GM13976 (cell line): Measurements from ENCODE around the gene DCXR.

Experiments used
- DNase-seq: peaks from one replicate; pipeline ENCODE4 v3.0.0; 2012; ENCODE audit warnings: low spot score
- in situ Hi-C: fragments of 300-500 bp; cut with MboI; formaldehyde crosslinking; loops from one replicate; pipeline ENCODE4 v1.12.0; 2022; ENCODE audit warnings: low sequenced_read_pairs, mixed read lengths, inconsistent platforms; ENCODE audit not compliant: unreplicated experiment
- TF ChIP-seq, protein P1 (sequence below): IDR thresholded peaks from 2 replicates; pipeline ENCODE4 v1.5.1; 2012; ENCODE audit warnings: borderline replicate concordance, mild to moderate bottlenecking; ENCODE audit not compliant: insufficient read depth; ENCODE audit errors: extremely low read depth, missing control alignments, control extremely low read depth

DCXR gene

DNA sequence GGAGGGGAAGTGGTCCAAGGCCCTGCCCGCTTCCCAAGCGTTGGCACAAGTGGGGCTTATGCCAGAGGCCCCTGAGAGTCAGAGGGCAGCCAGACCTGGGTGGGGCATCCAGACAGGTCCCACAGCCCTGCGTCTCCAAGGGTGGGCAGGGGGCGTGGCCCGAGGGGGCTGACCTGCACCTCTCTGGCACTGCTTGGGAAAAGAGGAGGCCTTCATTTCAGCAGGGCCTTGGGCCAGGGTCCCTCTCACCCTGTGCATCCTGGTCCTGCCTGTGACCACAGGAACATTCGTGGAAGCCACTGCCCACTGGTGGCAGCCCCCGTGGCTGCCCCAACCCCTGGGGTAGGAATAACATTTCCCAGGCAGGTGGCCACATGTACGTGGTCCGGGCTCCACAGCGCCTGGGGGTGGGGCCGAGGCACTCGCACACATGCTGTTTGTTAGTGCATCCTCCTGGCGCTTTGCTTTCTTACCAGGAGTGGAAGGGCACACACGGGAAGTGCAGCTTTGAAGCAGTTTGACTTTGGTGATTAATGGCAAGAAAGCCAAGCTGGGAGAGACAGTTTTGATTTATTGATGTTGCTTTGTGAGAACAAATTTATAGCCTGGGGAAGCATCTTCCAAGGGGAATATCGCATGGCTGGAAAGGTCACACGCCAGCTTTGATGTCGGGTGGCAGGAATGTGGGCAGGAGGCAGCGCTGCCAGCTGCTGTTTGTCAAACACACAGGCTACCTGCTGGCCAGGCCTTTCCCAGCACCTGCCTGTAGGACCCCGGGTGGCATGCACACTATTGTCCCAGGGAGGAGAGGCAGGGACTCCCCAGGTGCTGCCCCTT, 19.1 kb downstream of the DCXR start:
- TF ChIP-seq, protein P1, sequence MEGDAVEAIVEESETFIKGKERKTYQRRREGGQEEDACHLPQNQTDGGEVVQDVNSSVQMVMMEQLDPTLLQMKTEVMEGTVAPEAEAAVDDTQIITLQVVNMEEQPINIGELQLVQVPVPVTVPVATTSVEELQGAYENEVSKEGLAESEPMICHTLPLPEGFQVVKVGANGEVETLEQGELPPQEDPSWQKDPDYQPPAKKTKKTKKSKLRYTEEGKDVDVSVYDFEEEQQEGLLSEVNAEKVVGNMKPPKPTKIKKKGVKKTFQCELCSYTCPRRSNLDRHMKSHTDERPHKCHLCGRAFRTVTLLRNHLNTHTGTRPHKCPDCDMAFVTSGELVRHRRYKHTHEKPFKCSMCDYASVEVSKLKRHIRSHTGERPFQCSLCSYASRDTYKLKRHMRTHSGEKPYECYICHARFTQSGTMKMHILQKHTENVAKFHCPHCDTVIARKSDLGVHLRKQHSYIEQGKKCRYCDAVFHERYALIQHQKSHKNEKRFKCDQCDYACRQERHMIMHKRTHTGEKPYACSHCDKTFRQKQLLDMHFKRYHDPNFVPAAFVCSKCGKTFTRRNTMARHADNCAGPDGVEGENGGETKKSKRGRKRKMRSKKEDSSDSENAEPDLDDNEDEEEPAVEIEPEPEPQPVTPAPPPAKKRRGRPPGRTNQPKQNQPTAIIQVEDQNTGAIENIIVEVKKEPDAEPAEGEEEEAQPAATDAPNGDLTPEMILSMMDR: no peak
- no peak for DNase-seq
- in situ Hi-C loops: no loop called here

DNA sequence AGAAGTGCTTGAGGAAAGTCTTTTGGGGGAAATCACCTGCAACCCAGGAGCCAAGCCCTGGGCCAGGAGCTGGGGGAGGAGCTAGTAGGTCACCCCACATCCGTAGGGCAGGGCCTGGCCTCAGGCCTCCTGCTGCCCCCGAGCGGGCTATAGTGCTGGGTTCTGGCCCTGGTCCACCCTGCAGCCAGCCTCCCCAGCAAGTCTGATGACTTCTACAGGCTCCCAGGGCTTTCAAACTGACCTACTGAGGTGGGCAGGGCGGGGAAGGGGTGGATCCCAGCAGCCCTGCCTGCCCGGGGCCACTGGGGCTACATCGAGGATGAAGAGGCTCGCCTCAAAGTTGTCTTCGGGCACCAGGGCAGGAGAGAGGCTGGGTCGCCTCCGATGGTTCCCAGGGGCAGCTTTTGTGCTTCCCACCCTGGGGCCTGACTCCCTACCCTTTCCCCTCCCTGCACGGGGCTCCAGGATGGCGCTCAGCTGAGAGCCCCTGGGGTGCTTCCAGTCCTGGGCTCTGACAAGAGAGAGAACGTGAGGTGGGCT, 19.8 kb downstream of the DCXR start:
- TF ChIP-seq, protein P1: no peak
- no peak for DNase-seq
- in situ Hi-C loops: no loop called here

DNA sequence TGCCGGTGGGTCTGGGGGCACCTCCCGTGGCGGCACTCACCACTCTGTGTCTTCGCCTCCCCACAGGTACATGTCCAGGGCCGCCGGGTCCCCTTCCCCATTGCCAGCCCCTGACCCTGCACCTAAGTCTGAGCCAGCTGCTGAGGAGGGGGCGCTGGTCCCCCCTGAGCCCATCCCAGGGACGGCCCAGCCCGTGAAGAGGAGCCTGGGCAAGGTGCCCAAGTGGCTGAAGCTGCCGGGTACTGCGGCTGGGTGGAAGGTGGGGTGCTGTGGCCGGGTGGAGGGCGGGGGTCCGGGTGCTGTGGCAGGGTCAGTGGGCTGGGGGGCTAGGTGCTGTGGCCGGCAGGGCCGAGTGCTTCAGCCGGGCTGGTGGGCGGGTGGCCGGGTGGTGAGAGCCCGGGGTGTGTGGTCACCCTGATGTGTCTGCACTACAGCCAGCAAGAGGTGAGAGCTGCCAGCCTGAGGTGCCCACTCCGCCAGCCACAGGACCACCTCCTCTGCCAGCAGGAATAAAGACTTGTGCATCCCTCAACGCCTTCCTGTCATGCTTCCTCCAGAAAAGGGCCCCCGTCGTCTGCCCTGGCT, 20.5 kb downstream of the DCXR start:
- TF ChIP-seq, protein P1: no peak
- DNase-seq: no peak
- in situ Hi-C loops: no loop called here

DNA sequence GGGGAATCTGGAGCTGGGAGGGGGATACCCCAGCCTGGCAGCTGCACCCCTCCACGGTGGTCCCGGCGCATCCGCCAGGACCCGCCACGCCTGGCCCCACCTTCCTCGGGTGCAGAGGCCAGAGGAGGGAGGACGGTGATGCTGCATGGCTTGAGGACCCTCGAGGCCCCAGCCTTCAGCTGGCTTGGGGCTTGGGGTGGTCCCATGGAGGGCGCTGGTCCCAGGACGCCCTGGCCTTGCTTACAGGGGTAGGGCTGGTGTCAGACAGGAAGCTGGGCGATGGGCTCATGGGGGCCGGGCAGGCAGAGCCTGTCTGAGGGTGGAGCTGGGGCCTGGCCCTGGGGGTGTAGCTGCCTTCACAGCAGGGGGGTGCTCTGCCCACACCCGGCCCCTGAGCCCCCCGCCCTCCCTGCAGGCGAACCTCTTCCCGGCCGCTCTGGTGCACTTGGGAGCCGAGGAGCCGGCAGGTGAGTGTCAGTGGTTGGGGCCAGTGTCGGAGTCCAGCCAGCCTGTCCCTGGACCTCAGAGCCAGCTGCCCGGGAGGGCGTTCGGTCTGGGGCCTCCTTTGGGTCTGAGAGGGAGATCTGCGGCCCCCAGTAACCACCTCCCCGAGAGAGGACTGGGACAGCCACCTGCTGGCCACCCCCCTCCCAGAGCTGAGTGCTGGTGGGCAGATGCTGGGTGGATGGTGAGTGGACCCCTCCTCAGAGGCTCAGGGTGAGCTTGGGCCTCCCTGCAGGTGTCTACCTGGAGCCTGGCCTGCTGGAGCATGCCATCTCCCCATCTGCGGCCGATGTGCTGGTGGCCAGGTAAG, 21.2 kb downstream of the DCXR start:
- in situ Hi-C loops: no loop called here
- DNase-seq: no peak
- TF ChIP-seq, protein P1: no peak

DNA sequence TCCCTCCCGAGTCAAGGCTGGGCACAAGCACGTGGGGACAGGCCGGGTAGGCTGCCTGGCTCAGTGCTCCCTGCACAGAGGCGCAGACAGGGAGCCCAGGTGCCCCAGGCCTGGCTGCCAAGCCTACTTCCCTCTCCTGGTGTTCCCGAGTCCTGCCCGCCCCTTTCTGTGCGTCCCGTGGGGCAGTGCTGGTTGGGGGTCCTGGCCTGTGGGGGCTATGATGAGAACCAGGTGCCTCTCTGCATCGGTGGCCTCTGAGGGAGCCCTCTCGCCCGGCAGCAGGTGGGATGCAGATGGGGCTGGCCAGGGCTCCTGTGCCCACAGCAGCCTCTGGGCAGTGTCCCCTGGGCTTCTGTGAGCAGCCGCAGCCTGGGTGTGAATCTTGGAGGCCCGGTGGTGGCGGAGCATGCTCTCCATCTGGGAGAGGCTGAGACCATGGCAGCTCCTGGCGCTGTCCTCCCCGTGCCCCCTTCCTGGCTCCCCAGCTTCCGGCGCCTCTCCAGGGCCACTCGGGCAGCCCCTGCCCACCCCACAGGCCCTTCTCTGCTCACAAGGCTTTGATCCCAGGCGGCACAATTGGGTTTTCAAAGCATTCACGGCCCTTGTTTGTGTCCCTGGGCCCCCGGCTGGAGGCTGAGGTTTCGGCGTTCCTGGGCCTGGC, 22.1 kb downstream of the DCXR start:
- DNase-seq: no peak
- TF ChIP-seq, protein P1: no peak
- in situ Hi-C loops: no loop called here

DNA sequence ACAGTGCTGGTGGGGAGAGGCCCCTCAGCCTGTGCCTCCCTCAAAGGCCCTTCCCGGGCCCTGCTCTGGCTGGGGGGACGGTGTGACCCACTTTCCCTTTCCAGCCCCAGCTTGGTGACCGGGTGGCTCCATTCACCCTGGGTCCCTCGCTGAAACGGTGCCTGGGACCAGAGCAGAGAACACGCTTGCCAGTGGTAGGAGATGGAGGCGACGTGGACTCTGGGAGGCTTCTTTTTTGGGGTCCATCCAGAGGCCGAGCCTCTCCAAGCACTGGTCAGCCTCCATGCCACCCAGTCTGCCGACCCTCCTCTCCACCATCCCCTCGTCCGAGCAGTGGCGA, 22.6 kb downstream of the DCXR start:
- DNase-seq: no peak
- in situ Hi-C loops: no loop called here
- TF ChIP-seq, protein P1: no peak
